GM21381 (cell line): ENCODE measurements around the gene HHIPL1.

Source experiments
- ATAC-seq: cut with Tn5 transposase; IDR thresholded peaks from one replicate; pipeline ENCODE4 v1.9.1; 2021; ENCODE audit warnings: mild to moderate bottlenecking, moderate library complexity; ENCODE audit not compliant: unreplicated experiment

HHIPL1 gene

GRCh38 chr14:99707420-99707819, 62.5 kb downstream of the HHIPL1 start:
- ATAC-seq: no peak

- ATAC-seq: no peak
Observed at GRCh38 chr14:99707921-99708320, 63.0 kb downstream of the HHIPL1 start.

GRCh38 chr14:99708449-99708848, 63.5 kb downstream of the HHIPL1 start:
- no peak for ATAC-seq

DNA sequence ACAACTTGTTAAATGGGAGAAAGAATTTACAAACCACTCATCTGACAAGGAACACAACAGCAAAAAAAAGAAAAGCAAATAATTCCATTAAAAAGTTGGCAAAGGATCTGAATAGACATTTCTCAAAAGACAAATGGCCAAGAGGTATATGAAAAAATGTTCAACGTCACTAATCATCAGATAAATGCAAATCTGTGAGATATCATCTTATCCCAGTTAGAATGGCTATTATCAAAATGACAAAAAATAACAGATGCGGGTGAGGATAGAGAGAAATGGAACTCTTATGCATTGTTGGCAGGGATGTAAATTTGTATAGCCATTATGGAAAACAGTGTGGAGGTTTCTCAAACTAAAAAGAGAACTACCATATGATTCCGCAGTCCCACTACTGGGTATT, 69.0 kb downstream of the HHIPL1 start:
- no peak for ATAC-seq

DNA sequence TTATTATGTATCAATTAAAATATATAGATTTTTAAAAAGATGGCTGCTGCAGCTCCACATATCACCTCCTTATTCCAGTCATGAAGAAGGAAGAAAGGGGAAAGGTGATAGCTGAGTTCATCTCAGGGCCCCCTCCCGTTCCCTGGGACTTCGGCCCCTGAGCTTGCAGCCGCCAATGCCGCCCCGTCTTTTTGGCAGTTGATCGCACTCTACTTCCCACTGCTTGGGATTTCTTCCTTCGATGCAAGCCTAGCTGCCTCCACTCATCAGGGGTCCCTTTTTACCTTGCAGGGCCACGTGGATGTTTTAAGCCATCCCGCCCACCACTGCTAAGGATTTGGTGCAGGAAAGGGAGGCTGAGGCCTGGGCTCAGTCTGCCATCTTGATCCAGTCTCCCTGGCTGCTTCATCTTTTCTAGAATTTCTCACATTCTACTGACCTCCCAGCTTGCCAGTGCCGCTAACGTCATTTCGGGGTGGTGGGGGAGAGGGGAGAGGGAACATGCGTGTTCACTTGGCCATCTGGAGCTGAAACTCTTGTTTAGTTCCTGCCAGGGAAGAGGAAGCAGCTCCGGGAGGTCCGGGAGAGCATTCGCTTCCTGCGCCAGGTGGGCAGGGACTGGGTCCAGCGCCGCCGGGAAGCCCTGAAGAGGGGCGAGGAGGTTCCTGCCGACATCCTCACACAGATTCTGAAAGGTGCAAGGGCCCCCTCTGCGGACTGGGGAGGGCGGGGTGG, 70.5 kb downstream of the HHIPL1 start:
- no peak for ATAC-seq

DNA sequence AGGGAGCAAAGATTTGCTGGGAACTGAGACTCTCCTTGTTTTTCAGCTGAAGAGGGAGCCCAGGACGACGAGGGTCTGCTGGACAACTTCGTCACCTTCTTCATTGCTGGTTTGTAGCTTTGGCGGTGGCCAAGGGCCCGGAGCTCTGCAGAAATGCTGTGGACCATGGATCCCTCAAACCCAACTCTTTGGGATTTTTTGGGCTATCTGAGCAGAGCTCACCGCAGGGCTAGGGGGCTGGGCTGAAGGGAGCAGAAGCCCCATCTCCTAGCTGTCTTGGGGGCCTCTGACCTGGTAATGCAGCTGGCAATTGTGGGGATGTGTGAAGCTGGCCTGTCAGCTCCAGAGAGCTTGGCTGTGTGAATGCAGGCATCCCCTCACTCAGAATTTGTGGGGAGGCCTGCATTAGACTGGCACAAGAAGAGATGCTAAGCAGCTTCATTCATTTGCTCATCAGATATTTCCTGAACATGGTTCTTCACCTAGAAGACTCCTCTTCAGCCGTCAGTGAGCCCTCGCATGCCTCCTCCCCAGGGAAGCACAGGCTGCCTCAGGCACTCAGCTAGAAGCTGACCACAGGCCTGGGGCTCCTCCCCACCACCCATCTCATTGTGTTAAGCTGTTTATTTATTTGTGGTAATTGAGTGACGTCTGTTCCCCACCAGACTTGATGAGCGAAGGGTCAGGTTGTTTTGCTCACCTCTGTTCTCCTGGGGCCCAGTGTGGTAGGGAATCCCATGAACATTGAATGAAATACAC, 71.3 kb downstream of the HHIPL1 start:
- ATAC-seq: no peak

- ATAC-seq: no peak
Observed at GRCh38 chr14:99716850-99717681, 72.1 kb downstream of the HHIPL1 start.

GRCh38 chr14:99717682-99718013, 72.7 kb downstream of the HHIPL1 start:
- ATAC-seq: no peak

DNA sequence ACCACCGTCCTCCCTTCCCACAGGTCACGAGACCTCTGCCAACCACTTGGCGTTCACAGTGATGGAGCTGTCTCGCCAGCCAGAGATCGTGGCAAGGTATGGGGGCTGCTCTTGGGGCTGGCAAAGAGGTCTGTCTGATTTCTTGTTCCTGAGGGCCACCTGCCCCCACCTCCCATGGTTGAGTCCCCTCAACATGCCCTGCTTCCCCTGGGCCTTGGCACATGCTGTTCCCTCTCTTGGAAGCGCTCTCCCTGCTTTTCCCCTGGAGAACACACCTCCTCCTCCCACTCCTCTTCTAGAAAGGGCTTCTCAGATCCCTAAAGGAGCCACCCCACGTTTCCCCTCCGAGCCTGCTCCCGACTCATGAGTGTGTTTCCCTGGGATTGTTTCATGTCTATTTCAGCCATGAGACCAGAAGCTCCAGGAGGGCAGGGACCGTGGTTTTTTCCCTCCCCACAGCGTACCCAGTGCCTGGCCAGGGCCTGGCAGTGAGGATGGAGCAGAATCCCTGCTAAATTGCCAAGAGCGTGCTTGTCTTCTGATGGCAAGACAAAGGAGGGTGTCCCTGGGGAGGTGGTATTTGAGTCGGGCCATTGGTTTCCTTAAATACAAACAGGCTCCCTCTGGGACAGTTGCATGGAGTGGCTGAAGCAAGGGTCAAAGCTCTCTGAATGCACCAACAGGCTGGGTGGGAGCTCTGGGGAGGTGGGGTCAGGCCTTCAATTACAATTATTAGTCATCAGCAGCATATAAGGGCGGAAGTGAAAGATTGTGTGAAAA, 73.3 kb downstream of the HHIPL1 start:
- ATAC-seq: peak; percentile 90

DNA sequence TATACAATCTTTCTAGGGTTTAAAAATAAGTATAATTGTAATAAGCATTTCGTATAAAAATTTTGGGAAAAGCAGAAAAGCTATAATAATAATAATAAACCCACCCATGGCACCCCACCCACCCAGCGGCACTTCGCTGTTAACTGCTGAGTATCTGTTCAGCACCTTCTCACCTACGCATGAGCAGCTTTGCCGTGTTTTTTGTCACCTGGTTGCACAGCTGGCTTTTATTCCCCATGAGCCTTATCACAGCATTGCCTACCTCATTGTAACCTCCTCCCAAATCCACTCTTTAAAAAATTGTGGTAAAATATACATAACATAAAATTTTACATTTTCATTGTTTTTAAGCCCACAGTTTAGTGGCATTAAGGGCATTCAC, 73.9 kb downstream of the HHIPL1 start:
- peak; percentile 42 for ATAC-seq

GRCh38 chr14:99720941-99721791, 76.2 kb downstream of the HHIPL1 start:
- ATAC-seq: no peak

DNA sequence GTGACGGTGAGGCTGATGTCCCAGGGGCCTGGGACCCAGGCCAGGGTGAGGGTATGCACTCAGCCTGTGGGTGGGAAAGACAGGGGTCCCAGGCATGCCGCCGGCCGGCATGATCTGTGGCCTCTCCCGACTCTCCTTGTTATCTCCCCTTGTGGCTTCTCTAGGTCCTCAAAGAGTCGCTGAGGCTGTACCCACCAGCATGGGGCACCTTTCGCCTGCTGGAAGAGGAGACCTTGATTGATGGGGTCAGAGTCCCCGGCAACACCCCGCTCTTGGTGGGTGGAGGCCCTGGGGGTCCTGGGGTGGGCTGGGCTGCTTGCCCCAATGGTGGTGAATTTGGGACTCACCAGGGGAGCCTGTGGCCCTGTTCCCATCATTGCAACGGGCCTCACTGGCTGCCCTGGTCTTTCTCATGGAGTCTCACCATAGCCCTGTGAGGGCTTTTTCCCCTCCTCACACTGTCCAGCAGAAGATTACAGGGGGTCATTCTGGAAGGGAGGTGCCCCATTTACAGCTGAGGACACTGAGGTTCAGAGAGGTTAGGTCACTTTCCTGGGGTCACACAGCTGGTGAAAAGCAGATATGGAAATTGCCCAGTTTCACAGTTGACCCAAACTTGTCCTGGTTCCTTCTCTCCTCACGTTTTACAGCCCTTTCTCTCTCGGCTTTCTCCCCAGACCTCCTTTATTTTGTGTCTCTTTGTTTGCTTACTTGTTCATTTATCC, 77.0 kb downstream of the HHIPL1 start:
- no peak for ATAC-seq

DNA sequence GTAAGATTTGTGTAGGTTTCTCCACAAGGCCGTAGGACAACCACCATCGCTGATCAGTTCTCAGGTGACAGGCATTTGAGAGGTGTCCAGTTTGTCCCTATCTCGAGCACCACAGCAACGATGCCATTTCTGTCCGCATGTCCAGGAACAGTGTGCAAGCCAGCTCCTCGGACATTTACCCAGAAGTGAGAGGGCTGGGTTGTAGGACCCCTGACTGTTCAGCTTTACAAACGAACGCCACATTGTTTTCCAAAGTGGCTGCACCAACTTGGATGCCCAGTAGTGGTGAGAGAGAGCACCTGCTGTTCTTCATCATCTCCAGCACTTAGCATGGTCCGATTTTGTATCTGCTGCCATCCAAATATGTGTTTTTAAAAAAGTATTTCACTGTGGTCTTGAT, 77.8 kb downstream of the HHIPL1 start:
- ATAC-seq: no peak

DNA sequence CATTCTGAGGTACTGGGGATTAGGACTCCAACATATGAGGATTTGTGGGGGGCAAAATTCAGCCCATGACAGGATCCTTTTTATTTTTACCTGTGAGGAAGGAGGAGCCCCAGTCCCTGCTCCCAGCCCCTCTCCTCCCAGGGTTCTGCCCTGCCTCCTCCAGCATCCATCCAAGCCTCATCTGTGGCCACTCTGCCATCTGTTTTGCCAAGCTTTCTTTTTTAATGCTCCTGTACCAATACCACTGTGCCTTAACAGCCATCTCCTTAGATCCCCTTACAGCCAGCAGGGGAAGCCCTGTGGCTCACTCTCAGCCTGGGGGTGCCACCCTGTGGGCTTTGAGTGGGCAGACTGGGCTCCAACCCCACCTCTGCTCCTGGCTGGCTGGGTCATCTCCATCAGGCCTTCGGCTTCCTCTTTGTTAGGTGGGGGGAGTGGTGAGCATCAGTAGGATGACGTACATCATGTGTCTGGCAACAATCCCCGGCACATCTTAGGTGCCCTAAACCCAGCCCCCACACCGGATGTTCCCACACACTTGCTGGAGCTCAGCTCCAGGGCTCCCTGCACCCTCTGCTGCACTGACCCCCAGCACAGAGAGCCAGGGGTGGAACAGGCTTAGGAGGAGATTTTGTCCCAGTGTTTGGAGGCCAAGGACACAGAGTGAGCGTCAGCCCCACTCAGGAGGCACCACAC, 79.4 kb downstream of the HHIPL1 start:
- no peak for ATAC-seq

DNA sequence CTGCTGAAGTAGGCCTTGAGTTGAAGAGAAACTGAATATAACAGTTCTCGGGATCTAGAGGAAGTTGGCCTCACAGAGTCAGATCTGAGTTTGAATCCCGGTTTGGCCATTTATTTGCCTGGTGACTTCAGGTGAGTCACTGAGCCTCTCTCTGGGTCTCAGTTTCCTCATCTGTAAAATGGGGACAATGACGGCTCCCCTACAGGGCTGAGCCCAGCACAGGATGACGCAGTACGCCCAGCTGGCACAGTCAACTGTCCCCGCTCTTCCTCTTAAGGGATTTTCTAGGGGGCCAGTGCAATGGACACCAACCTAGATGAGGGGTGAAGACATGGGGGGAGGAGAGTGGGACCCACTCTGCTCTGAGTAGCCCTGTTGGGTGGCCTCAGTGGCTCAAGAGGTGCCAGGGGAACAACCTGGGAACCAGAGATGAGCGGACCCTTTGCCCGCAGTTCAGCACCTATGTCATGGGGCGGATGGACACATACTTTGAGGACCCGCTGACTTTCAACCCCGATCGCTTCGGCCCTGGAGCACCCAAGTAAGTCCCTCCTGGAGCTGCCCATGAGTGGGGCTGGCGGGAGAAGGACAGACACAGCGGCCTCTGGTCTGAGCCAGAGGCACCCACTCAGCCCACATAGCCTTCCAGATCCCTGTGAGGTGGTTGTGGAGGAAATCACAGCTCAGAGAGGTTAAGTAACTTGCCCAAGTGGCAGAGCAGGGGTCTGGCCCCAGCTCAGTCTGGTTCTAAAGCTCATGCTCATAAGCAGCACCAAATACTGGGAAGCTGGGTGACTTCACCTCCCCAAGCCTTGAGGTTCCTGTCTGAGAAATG, 80.2 kb downstream of the HHIPL1 start:
- ATAC-seq: no peak

DNA sequence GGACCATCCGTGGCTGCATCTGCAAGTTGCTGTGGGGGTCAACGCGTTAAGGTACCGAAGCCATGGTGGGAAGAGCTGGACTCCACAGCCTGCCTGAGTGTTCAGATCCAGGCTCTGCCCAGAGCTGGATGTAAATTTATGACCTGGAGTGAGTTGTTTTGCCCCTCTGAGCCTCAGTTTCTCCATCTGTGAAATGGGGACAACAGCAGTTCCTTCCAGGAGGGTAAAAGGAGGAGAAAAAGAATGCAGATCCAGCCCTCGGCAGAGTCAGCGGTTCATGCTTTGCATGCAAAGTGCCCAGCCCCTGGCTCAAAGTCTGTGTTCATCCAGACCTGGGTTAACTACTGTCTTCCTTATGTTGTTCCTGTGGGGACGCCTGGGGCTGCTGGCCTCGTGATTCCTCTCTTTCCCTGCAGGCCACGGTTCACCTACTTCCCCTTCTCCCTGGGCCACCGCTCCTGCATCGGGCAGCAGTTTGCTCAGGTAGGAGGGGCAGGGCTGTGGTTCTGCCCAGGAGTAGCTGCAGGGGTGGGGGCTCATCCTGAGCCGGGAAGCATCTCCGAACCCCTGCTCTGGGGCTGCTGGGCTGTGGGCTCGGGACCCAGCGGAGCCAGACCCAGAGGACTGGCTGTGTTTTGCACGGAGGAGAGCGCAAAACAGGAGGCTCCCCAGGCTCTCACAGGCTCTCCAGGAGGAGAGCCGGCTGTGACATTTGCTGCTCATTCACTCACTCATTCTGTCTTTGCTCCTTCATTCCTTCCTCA, 81.0 kb downstream of the HHIPL1 start:
- no peak for ATAC-seq

GRCh38 chr14:99726538-99727095, 81.7 kb downstream of the HHIPL1 start:
- ATAC-seq: no peak
